Neural progenitor cell (in vitro differentiated cells): Measurements from ENCODE around the gene SCN8A.
"Not testable (repeated sequence)": the region's sequence is repeated elsewhere in the genome, so short reads cannot be mapped to it uniquely, and the experiment has no call there.

Experiments
- EZH2phosphoT487 ChIP-seq: fragments of 200-600 bp; sonication (generic); IDR thresholded peaks from 2 replicates; pipeline ENCODE4 v1.6.1; 2017; ENCODE audit warnings: antibody characterized with exemption
- TF ChIP-seq, protein P1 (sequence below): fragments of 200-600 bp; sonication (generic); IDR thresholded peaks from 2 replicates; pipeline ENCODE4 v1.5.1; 2017; ENCODE audit warnings: antibody characterized with exemption, mild to moderate bottlenecking

GRCh38 chr12:51605896-51606295, 14.9 kb downstream of the SCN8A start:
- TF ChIP-seq, protein P1, sequence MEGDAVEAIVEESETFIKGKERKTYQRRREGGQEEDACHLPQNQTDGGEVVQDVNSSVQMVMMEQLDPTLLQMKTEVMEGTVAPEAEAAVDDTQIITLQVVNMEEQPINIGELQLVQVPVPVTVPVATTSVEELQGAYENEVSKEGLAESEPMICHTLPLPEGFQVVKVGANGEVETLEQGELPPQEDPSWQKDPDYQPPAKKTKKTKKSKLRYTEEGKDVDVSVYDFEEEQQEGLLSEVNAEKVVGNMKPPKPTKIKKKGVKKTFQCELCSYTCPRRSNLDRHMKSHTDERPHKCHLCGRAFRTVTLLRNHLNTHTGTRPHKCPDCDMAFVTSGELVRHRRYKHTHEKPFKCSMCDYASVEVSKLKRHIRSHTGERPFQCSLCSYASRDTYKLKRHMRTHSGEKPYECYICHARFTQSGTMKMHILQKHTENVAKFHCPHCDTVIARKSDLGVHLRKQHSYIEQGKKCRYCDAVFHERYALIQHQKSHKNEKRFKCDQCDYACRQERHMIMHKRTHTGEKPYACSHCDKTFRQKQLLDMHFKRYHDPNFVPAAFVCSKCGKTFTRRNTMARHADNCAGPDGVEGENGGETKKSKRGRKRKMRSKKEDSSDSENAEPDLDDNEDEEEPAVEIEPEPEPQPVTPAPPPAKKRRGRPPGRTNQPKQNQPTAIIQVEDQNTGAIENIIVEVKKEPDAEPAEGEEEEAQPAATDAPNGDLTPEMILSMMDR: not testable (repeated sequence)
- TF ChIP-seq EZH2phosphoT487: not testable (repeated sequence)
